NCI-H510A treated with DMSO at 0.1 percent for 48 hours (cell line): ENCODE data around the gene OR3A3.
"Not testable (repeated sequence)": the region's sequence is repeated elsewhere in the genome, so short reads cannot be mapped to it uniquely, and the experiment has no call there.

Source experiments
- DNase-seq: peaks from one replicate; lab custom pipeline; 2025; lab: John Stamatoyannopoulos, UW

Gene OR3A3

DNA sequence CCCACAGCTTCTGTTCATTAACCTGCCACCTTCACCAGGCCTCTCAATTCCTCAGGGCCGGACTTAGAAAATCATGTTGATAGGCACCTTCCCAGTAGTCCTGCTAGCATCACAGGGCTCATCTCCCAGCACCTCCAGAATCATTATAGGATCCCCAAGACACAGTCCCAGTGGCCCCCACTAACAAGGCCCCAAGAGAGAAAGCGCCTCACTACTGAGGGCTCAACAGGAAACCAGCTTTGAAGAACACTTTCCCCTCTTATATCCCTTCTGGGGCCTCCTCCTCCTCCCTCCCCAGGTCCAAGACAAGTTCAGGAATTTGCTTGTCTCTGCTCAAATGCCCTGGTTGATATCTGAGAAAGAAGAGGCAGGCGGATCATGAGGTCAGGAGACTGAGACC lies at the start of gene OR3A3:
Gene OR3A3 (plus strand): TSS at position 301 of the 400 bp plus-strand sequence.
- DNase-seq, result no peak

DNA sequence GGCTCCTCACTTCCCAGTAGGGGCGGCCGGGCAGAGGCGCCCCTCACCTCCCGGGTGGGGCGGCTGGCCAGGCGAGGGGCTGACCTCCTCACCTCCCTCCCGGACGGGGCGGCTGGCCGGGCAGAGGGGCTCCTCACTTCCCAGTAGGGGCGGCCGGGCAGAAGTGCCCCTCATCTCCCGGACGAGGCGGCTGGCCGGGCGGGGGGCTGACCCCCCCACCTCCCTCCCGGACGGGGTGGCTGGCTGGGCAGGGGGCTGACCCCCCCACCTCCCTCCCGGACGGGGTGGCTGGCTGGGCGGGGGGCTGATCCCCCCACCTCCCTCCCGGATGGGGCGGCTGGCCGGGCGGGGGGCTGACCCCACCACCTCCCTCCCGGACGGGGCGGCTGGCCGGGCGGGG lies 40.0 kb upstream of the OR3A3 start:
- DNase-seq, result not testable (repeated sequence)

DNA sequence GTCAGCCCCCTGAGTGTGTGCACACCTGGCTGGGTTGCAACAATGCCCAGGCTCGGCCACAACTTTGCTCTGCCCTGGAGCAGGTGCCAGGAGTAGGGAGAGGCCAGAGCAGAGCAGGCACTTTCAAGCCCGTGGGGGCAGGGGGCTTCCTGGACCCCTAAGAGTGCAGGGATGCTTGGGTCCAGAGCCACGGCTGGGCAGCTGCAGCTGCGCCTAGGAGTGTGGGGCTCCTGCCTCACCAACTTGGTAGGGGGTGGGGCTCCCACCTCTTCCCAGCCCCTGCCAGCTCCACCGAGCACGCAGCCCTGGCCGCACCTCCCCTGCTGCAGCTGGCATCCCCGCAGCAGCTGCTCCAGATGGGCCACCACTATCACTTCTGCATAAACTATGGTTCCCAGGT lies 32.8 kb upstream of the OR3A3 start:
- DNase-seq, result no peak

DNA sequence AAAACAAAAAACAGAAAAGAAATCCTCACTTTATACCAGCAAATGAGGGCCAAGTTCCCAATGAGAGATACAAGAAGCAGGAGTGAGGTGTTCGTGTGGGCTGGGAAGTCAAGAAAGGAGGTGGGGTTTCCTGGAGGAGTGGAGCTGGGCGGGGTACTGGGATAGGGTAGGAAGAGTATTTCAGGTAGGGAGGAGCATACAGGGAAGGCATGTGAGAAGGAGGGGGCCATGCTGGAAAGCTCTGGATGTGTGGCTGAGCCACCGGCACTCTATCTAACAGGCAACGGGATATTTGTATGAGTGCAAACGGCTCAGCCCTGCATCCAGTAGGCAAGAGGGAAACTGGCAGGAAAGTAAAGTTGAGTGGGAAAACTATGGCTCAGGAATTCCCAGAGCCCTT lies 29.2 kb upstream of the OR3A3 start:
- no peak for DNase-seq

DNA sequence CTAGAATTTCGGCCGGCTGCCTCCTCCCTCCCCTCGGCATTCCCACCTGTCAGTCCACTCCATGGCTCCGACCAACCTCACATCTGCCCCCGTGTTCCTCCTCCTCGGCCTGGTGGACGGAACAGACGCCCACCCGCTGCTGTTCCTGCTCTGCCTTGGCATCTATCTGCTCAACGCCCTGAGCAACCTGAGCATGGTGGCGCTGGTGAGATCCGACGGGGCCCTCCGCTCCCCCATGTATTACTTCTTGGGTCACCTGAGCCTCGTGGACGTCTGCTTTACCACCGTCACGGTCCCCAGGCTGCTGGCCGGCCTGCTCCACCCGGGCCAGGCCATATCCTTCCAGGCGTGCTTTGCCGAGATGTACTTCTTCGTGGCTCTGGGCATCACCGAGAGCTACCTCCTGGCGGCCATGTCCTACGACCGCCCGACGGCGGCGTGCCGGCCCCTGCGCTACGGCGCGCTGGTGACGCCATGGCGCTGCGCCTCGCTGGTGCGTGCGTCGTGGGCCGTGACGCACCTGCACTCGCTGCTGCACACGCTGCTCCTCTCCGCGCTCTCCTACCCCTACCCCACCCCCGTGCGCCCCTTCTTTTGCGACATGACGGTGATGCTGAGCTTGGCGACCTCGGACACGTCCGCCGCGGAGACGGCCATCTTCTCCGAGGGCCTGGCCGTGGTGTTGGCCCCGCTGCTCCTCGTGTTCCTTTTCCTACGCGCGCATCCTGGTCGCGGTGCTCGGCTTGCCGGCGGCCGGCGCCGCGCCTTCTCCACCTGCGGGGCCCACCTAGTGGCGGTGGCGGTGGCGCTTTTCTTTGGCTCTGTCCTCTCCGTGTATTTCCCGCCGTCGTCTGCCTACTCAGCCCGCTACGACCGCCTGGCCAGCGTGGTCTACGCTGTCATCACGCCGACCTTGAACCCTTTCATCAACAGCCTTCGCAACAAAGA lies 25.0 kb upstream of the OR3A3 start, which contains the start of gene OR3A2:
Gene OR3A2 (minus strand): TSS at position 440 of the 948 bp plus-strand sequence.
- no peak for DNase-seq

DNA sequence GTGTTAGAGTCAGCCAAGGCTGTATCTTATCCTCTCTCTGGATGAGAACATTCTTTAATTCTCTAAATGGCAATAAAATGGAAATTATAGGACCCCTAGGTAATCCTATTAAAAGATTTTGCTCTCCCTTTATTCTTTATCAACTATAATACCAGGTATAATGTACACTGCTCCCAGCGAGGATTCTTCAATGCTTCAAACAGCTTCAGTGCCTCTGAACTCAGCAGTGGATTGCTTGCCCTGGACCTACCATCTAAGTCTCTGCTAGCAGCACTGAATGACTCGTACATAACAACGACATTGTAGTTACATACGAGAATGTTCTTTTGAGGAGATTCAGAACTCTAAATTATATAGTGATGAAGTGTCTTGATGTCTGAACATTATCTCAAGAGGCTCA lies 21.4 kb upstream of the OR3A3 start:
- DNase-seq, result no peak

DNA sequence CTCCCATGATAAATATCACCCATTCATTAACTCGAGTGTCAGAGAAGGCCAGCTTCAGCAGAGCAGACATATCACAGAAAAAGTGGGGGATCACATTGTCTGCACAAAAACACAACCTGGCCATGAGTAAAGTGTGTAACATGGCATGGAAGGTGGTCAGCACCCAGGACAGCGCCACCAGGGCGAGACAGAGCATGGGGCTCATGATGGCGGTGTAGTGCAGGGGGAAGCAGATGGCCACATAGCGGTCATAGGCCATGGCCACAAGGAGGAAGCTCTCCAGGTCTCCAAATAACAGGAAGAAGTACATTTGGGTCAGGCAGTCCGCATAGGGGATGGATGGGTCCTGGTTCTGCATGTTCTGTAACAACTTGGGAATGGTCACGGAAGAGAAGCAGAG lies 13.4 kb upstream of the OR3A3 start:
- DNase-seq, result not testable (repeated sequence)

DNA sequence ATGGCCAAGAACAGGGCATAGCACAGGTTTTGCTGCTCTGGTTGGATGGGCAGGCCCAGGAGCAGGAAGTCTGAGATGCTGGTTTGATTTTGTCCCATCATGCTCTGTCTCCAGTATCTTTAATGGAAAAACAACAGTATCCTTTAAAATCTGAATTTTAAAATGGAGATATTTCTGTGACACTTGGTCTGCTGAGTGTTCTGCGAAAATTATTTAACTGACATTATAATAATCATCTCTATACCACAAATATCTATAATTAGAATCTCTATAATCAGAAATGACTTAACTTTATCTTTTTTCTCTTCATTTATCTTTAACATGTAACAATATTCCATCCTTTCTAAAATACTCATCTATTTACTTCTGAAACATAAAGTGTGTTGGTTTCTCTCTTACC lies 12.9 kb upstream of the OR3A3 start, which contains the start of gene OR1E1:
Gene OR1E1 (minus strand): TSS at position 101 of the 400 bp plus-strand sequence. CDS start 0 bp downstream, at position 101.
- no peak for DNase-seq

DNA sequence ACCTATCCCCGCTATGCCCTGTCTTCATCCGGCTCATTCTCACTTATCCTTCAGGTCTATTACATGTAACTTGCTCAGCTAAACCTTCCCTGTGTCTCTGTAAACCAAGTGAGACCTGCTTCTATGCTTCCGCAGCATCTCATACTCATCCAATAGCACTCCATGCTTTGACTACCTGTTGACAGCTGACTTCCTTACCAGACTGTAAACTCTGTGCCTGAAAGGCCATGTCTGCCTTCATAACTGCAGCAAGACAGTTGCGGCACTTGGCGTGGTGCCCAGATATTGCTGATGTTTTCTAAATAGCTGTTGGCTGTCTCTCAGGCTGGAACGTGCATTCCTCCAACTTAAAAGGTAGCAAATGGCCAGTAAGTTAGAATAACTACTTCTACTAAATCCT lies 11.1 kb upstream of the OR3A3 start:
- no peak for DNase-seq

DNA sequence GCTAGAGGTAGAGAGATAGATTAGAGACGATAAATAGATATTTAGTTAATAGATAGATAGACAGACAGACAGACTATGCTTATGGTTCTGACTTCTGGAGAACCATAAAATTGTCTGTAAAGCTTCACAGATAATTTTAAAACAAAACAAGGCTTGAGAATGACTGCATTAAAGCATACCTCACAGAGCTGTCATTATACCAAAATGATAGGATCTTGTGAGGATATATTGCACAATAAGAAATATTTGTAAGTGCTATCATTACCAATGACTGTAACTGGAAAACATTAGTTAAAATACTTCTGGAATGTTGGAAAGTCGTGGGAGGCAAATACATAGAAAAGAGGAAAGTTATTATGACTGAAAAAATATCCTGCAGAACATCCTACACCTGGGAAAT lies 9.4 kb upstream of the OR3A3 start:
- DNase-seq, result no peak

DNA sequence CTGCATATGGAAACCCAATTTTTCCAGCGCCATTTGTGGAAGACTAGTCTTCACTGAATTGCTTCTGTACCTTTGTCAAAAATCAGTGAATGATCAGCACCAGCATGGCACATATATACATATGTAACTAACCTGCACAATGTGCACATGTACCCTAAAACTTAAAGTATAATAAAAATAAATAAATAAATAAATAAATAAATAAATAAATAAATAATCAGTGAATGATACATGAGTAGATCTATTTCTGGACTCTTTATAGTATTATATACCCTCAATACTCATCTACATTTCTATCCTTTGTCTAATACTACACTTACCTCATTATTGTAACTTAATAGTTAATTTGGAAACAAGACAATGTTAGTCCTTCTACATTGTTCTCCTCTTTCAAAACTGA lies 7.3 kb upstream of the OR3A3 start:
- DNase-seq, result not testable (repeated sequence)

DNA sequence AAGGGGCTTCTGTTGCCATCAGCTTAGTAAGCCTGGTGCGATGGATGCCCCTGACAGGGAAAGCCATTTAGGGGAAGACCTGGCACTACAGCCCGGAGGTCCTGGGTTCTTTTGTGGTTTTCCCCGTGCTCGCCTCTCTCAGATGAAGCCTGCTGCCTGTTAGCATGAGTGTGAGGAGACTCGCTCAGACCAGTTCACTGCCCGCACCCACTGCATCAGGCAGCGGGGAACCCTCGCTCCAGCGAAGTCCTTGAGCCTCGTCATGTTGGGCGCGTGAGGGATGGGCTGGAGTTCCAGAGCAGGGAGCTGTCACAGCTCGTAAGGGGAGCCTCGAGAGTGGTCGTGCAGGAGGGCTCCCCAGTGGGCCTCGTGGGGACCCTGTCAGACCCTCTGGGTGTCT lies 1.0 kb downstream of the OR3A3 start:
- not testable (repeated sequence) for DNase-seq

DNA sequence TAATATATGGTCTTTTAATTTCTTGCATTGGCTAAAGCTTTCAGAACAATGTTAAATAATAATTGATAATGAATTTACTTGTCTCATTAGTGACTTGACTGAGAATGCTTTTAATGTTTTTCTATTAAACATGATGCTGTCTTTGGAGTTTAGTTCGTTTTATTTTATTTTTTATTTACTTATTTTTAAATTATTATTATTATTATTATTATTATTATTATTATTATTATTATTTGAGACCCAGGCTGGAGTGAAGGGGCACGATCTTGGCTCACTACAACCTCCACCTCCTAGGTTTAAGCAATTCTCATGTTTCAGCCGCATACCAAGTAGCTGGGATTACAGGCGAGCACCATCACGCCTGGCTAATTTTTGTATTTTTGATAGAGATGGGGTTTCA lies 4.4 kb downstream of the OR3A3 start:
- no peak for DNase-seq

DNA sequence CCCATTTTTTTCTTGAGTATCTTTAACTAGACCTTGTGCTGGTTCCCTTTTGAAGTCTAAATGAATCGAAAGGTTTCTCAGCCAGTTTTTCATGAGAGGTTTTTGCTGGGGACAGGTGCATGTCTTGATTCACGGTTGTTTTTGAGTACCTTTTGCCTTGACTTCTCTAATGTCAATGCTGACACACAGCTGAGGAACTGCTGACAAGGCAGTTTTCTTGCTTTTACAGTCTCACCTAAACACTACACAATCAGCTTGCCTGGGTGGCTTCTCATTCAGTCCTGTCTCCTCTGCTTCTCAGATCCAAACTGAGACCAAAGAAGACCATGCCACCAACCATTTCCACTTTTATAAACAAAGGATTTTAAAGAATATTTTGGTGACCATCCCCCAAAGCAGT lies 7.1 kb downstream of the OR3A3 start:
- no peak for DNase-seq

DNA sequence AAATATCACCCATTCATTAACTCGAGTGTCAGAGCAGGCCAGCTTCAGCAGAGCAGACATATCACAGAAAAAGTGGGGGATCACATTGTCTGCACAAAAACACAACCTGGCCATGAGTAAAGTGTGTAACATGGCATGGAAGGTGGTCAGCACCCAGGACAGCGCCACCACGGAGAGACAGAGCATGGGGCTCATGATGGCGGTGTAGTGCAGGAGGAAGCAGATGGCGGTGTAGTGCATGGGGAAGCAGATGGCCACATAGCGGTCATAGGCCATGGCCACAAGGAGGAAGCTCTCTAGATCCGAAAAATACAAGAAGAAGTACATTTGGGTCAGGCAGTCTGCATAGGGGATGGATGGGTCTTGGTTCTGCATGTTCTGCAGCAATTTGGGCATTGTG lies 22.0 kb downstream of the OR3A3 start:
- DNase-seq, result not testable (repeated sequence)

DNA sequence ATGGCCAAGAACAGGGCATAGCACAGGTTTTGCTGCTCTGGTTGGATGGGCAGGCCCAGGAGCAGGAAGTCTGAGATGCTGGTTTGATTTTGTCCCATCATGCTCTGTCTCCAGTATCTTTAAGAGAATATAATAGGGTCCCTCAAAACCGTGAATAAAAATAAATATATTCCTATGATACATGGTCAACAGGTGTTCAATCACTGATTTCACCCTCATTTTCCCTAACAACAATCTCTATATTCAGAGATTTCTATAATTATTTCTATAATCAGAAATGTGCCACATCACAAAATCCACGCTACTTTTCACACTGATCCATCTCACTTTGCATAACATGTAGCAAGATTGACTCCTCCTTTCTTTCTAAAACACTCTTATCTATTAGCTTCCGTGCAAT lies 22.6 kb downstream of the OR3A3 start, which contains the start of gene OR1E2:
Gene OR1E2 (minus strand): TSS at position 101 of the 400 bp plus-strand sequence. CDS start 0 bp downstream, at position 101.
- DNase-seq, result no peak

DNA sequence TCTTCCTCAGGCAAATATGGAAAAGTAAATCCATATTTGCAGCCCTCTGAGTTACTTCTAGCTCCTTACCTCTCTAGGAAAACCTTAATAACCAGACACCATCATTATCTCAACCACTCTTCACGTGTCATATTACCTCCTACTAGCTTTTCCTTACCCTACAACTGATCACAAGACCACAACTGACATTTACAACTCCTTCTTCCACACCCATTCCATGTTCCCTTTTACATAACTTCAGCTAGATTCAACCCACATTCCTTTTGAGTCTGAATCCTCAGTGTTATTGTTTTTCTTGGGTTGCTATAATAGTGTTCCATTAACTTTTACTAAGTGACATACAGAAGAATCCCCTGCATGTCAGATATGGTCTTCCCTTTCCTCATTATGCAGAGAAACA lies 27.2 kb downstream of the OR3A3 start:
- no peak for DNase-seq

DNA sequence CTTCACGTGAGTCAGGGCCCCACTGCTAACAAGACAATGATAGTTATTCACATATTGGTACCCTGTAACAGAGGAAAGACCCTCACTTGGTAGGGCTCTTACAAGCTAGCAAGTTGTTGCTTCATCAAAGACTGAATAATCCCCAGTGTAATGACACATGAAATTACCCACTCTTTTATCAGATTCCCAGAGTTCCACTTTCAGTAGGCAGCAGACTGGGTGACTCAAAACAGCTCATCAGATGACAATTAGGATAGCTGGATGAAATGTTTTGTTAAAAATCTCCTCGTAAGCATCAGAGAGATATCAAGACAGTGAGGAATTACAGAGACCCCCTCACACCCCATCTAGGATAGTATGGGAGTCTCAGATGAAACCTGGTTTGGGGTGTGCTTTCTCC lies 29.3 kb downstream of the OR3A3 start:
- DNase-seq, result no peak

DNA sequence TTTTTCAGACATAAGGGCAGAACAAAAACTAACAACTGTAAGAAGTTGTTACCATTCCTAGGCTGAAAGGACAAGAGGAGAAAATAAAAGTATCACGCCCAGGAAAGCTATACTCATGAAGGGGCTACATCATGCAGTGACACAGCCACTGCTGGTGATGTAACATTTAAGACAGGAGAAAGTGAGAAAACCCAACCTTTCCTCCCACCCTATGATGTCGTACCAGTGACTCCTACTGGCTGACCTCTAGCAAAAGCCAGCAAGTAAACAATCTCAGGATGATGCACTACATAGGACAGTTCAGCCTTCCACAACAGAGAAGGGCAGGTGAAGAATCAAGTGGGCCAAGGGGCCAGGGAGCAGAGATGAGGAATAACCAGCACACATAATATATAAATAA lies 36.5 kb downstream of the OR3A3 start:
- no peak for DNase-seq

DNA sequence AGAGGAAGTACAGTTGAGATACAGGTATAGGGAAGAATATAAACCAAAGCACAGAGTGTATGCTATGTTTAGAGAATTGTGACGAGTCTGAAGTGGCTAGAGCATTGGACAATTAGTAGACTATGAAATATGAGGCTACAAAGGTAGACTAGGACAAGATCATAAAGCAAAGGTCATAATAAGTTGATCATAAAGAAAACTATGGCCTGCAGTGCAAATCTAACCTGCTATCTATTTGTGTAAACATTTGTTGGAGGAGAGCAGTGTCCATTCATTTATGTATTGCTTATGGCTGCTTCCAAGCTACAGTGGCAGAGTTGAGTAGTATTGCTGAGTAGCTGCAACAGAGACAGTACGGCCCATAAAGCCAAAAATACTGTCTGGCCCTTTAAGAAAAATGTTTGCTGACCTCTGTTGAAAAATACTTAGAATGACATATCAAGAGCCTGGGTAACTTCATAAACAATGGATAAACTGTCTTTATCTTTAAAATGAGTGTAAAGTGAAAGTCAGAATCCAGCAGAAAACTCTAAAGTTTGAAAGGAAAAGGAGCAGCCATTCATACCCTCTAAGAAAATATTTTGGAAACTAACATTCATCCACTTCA lies 37.0 kb downstream of the OR3A3 start:
- DNase-seq, result no peak

DNA sequence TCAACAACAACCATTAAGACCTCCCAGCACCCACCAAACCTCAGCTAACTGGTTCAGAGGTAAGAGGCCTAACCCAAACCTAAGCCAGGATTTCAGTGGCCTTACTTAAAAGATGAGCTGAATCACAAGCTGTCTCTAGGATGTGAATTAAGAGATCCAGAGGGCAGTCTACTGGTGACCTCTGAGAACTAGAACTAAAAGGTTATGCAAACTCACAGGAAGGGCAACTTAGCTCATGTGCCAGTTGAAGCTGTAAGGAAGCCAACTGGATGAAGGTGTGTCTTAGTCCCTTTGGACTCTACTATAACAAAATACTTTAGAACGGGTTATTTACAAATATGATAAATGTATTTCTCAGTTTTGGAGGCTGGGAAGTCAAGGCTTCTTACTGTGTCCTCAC lies 55.2 kb downstream of the OR3A3 start:
- DNase-seq, result not testable (repeated sequence)

DNA sequence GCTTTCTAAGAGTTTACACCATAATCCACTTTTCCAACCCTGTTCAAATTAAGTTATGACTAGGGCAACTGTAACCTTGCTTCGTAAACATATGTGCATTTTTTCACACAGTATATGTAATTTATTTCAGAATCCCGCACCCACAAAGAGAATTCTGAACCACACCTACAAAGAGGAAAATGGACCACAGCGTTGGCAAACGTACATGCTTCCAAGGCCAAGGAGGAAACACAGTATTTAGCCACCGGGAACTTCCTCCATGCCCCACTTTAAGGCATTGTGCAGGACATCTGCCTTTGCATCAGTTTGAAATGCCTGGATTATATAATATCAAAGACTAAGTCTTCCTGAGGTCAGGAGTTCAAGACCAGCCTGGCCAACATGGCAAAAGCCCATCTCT lies 58.4 kb downstream of the OR3A3 start:
- DNase-seq, result no peak

DNA sequence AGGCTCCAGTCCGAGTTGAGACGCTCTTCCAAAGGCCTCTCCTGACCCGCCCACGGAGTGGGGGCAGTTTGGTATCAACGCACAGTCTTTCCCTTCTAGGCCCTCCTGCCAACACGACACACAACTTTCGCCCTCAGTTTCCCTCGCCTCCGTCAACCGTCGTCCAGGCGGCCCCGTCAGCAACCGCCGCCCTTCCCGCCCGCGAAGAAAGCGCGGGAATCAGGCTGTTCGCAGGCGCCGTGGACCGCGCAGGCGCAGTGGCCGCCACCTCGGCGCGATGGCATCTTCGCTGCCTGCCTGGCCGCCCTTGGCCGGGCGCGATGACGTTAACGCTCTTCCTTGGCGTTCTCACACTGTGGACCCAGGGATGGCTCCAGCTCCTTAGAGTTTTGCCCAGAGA lies 60.4 kb downstream of the OR3A3 start, which contains the start of gene SPATA22:
Gene SPATA22 (minus strand): TSS at position 221 of the 400 bp plus-strand sequence. CDS start 2,494 bp downstream, outside the sequence.
- DNase-seq, result no peak
